K562 (cell line): ENCODE measurements around the gene GNAS-AS1. TPM values are rescaled to one million over a fixed set of nuclear protein-coding genes. Genes with fewer than 3 reads are reported as not detected.

Source experiments
- CBX1 ChIP-seq: sonication (generic); IDR thresholded peaks from 2 replicates; pipeline ENCODE4 v1.6.1; 2016; ENCODE audit warnings: antibody characterized with exemption, low read depth, mild to moderate bottlenecking
- CTCFL ChIP-seq: IDR thresholded peaks from 2 replicates; pipeline ENCODE4 v1.6.1; 2011; ENCODE audit warnings: borderline replicate concordance, low read depth, mild to moderate bottlenecking, moderate library complexity, low read length; ENCODE audit not compliant: insufficient read depth, poor library complexity, severe bottlenecking
- EZH2 ChIP-seq: IDR thresholded peaks from 2 replicates; pipeline ENCODE4 v1.6.1; 2012; ENCODE audit warnings: low read depth, mild to moderate bottlenecking, inconsistent platforms, low read length, borderline replicate concordance
- GATAD2A ChIP-seq: fragments of 450-650 bp; IDR thresholded peaks from 2 replicates; pipeline ENCODE4 v1.6.1; 2017
- KLF1 ChIP-seq: fragments of 450-650 bp; IDR thresholded peaks from 2 replicates; pipeline ENCODE4 v1.6.1; 2016; ENCODE audit warnings: missing genetic modification characterization, missing compliant biosample characterization
- NELFE ChIP-seq: IDR thresholded peaks from 2 replicates; pipeline ENCODE4 v1.6.1; 2011; ENCODE audit warnings: mild to moderate bottlenecking; ENCODE audit not compliant: insufficient read depth, insufficient read length
- NFE2 ChIP-seq: IDR thresholded peaks from 2 replicates; pipeline ENCODE4 v1.6.1; 2014; ENCODE audit warnings: antibody characterized with exemption, low read depth
- POLR3A ChIP-seq: IDR thresholded peaks from 2 replicates; pipeline ENCODE4 v1.6.1; 2011; ENCODE audit warnings: borderline replicate concordance, mild to moderate bottlenecking, moderate library complexity; ENCODE audit not compliant: insufficient read length, insufficient read depth; ENCODE audit errors: extremely low read depth
- SREBF2 ChIP-seq: sonication (generic); formaldehyde crosslinking; IDR thresholded peaks from 2 replicates; pipeline ENCODE4 v1.4.0; 2020; ENCODE audit warnings: mild to moderate bottlenecking, missing genetic modification reagents
- TAF7 ChIP-seq: fragments of 450-650 bp; IDR thresholded peaks from 2 replicates; pipeline ENCODE4 v1.6.1; 2016; ENCODE audit warnings: missing genetic modification characterization, missing compliant biosample characterization
- TRIM24 ChIP-seq, 2 experiments: fragments of 450-650 bp; IDR thresholded peaks; 2 replicates each; pipeline ENCODE4 v1.6.1; 2016
- ZBTB8A ChIP-seq: fragments of 450-650 bp; IDR thresholded peaks from 2 replicates; pipeline ENCODE4 v1.6.1; 2018; ENCODE audit warnings: mild to moderate bottlenecking, moderate library complexity; ENCODE audit not compliant: partially characterized antibody
- ZNF174 ChIP-seq: fragments of 250-450 bp; sonication (Bioruptor Pico); IDR thresholded peaks from 2 replicates; pipeline ENCODE4 v1.4.0; 2020; ENCODE audit warnings: mild to moderate bottlenecking
- ZNF217 ChIP-seq: sonication (generic); formaldehyde crosslinking; IDR thresholded peaks from 2 replicates; pipeline ENCODE4 v1.8.0; 2022; ENCODE audit warnings: mild to moderate bottlenecking, missing genetic modification reagents
- polyA plus RNA-seq, 8 experiments: library from polyadenylated mRNA; depleted of rRNA in 4 of 8; stranded (reverse) in 5 of 8; unstranded in 3 of 8; fragments of >200 nt; fragmentation: Nextera tagmentation in 2 of 8; fragmentation: Illumina TruSeq in 1 of 8; extraction: Ambion mirVana in 2 of 8; extraction: Trizol in 1 of 8; gene quantifications; 2 replicates each; pipeline versions ENCODE4 v1.2.1 to v1.2.3, GENCODE V29; 2011 to 2014; ENCODE audit warnings: inconsistent platforms in 1 of 8, missing spikeins in 1 of 8
- total RNA-seq, 7 experiments: library from RNA; depleted of rRNA in 6 of 7; stranded (reverse); fragments of >200 nt in 6 of 7; fragmentation: Illumina TruSeq in 2 of 7; extraction: Trizol in 2 of 7; gene quantifications; 2 replicates each; pipeline versions ENCODE4 v1.2.1 to v1.2.3, GENCODE V29; 2011 to 2021; ENCODE audit warnings: low replicate concordance in 1 of 7
- TF ChIP-seq, protein P1 (sequence below), 2 experiments: fragments of 450-650 bp in 1 of 2; sonication (generic) in 1 of 2; formaldehyde crosslinking in 1 of 2; IDR thresholded peaks; 2 replicates each; pipeline versions ENCODE4 v1.7.1 to v1.9.0; 2016 to 2022; ENCODE audit warnings: inconsistent platforms in 1 of 2, mild to moderate bottlenecking in 1 of 2, missing genetic modification reagents in 1 of 2
- TF ChIP-seq, protein P2 (sequence below): fragments of 450-650 bp; conservative IDR thresholded peaks from 2 replicates; pipeline ENCODE4 v1.6.1; 2016; ENCODE audit warnings: missing genetic modification characterization, low read depth, mild to moderate bottlenecking, missing compliant biosample characterization, moderate library complexity

The GNAS-AS1 gene
- total and polyA plus RNA-seq, 9 of the 15 experiments (the other 6 are each of a cell fraction or from before 2014, with no cell fraction given): 0.04 to 2.5 (median 0.25) TPM

- no peak for TF ChIP-seq NFE2
- TF ChIP-seq NELFE: no peak
- no peak for TF ChIP-seq POLR3A
- TF ChIP-seq, protein P1, sequence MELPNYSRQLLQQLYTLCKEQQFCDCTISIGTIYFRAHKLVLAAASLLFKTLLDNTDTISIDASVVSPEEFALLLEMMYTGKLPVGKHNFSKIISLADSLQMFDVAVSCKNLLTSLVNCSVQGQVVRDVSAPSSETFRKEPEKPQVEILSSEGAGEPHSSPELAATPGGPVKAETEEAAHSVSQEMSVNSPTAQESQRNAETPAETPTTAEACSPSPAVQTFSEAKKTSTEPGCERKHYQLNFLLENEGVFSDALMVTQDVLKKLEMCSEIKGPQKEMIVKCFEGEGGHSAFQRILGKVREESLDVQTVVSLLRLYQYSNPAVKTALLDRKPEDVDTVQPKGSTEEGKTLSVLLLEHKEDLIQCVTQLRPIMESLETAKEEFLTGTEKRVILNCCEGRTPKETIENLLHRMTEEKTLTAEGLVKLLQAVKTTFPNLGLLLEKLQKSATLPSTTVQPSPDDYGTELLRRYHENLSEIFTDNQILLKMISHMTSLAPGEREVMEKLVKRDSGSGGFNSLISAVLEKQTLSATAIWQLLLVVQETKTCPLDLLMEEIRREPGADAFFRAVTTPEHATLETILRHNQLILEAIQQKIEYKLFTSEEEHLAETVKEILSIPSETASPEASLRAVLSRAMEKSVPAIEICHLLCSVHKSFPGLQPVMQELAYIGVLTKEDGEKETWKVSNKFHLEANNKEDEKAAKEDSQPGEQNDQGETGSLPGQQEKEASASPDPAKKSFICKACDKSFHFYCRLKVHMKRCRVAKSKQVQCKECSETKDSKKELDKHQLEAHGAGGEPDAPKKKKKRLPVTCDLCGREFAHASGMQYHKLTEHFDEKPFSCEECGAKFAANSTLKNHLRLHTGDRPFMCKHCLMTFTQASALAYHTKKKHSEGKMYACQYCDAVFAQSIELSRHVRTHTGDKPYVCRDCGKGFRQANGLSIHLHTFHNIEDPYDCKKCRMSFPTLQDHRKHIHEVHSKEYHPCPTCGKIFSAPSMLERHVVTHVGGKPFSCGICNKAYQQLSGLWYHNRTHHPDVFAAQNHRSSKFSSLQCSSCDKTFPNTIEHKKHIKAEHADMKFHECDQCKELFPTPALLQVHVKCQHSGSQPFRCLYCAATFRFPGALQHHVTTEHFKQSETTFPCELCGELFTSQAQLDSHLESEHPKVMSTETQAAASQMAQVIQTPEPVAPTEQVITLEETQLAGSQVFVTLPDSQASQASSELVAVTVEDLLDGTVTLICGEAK (IDR thresholded peaks at IDR 0.05): no peak
- TF ChIP-seq, protein P1 (CRISPR knock-in tag; IDR thresholded peaks at IDR 0.05): no peak
- TF ChIP-seq, protein P2, sequence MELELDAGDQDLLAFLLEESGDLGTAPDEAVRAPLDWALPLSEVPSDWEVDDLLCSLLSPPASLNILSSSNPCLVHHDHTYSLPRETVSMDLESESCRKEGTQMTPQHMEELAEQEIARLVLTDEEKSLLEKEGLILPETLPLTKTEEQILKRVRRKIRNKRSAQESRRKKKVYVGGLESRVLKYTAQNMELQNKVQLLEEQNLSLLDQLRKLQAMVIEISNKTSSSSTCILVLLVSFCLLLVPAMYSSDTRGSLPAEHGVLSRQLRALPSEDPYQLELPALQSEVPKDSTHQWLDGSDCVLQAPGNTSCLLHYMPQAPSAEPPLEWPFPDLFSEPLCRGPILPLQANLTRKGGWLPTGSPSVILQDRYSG: no peak
- no peak for TF ChIP-seq ZNF174
- no peak for TF ChIP-seq TRIM24 (IDR thresholded peaks at IDR 0.05)
- TF ChIP-seq TAF7 (tag): no peak
- TF ChIP-seq ZNF217 (CRISPR knock-in tag): no peak
- no peak for TF ChIP-seq KLF1
- TF ChIP-seq CTCFL: no peak
- no peak for TF ChIP-seq GATAD2A
- no peak for TF ChIP-seq ZBTB8A
- TF ChIP-seq SREBF2 (CRISPR knock-in tag): no peak
- no peak for TF ChIP-seq EZH2
- no peak for TF ChIP-seq CBX1
Measured at GRCh38 chr20:58870293-58871014, 19.8 kb upstream of the GNAS-AS1 start (continued).
